B cell (primary cell): ENCODE measurements around the gene LIPC. TPM values are rescaled to one million over a fixed set of nuclear protein-coding genes. Genes with fewer than 3 reads are reported as not detected.
A peak's percentile ranks its signal among the peaks of the same experiment; 100 is the strongest.

Source experiments
- ATAC-seq: fragments of 200-7000 bp; cut with Tn5 transposase; one replicate; pipeline ENCODE4 v1.10.0; 2021; ENCODE audit warnings: low read depth, mild to moderate bottlenecking, moderate number of reproducible peaks, moderate library complexity
- CTCF ChIA-PET: fragments of 350-600 bp; sonication (Branson Sonifier 250); formaldehyde crosslinking; loops from one replicate; lab custom pipeline; 2021; ENCODE audit warnings: antibody characterized with exemption, inconsistent platforms; lab: Charles Lee
- POLR2A ChIA-PET: fragments of 350-600 bp; sonication (Branson Sonifier 250); formaldehyde crosslinking; loops from one replicate; lab custom pipeline; 2021; ENCODE audit warnings: antibody characterized with exemption; lab: Charles Lee
- DNase-seq: peaks from one replicate; pipeline ENCODE4 v3.0.0; 2013
- H2AFZ ChIP-seq: 2 replicates; pipeline ENCODE4 v1.6.1; 2012; ENCODE audit warnings: mild to moderate bottlenecking, low read depth, low read length; ENCODE audit not compliant: insufficient read depth, poor library complexity, severe bottlenecking
- H3K27ac ChIP-seq, 2 donors: 1 replicate in 1 of 2; 2 replicates in 1 of 2; pipeline ENCODE4 v1.5.1; 2012 to 2013; ENCODE audit warnings: low read length in 2 of 2, mild to moderate bottlenecking in 2 of 2, moderate library complexity in 1 of 2
- H3K27me3 ChIP-seq, 4 experiments: fragments of 200-600 bp in 1 of 4; sonication (generic) in 1 of 4; replicated peaks in 1 of 4; 1 replicate in 2 of 4; 2 replicates in 2 of 4; pipeline versions ENCODE4 v1.6.1 to v1.7.0; 2013 to 2016; ENCODE audit warnings: low read length in 3 of 4, mild to moderate bottlenecking in 2 of 4, mixed read lengths in 1 of 4, moderate library complexity in 1 of 4; ENCODE audit not compliant: insufficient read depth in 4 of 4, control insufficient read depth in 3 of 4; ENCODE audit errors: control extremely low read depth in 1 of 4
- H3K36me3 ChIP-seq, 2 experiments: replicated peaks in 1 of 2; 1 replicate in 1 of 2; 2 replicates in 1 of 2; pipeline versions ENCODE4 v1.6.1 to v1.7.1; 2013; ENCODE audit warnings: low read length in 1 of 2; ENCODE audit not compliant: insufficient read depth in 2 of 2, control insufficient read depth in 1 of 2; ENCODE audit errors: control extremely low read depth in 1 of 2, extremely low read depth in 1 of 2
- H3K4me1 ChIP-seq, 2 donors: fragments of 200-600 bp in 1 of 2; sonication (generic) in 1 of 2; 1 replicate in 1 of 2; 2 replicates in 1 of 2; pipeline versions ENCODE4 v1.5.1 to v1.6.1; 2013 to 2017; ENCODE audit warnings: low read length in 2 of 2; ENCODE audit not compliant: control insufficient read depth in 2 of 2, insufficient read depth in 2 of 2
- H3K4me2 ChIP-seq: replicated peaks from 2 replicates; pipeline ENCODE3; 2012; ENCODE audit warnings: mild to moderate bottlenecking, low read depth, low read length; ENCODE audit not compliant: poor library complexity, severe bottlenecking
- H3K4me3 ChIP-seq, 5 experiments: fragments of 200-600 bp in 1 of 5; sonication (generic) in 1 of 5; 1 replicate in 3 of 5; 2 replicates in 2 of 5; pipeline versions ENCODE4 v1.5.1 to v1.7.0; 2011 to 2016; ENCODE audit warnings: low read length in 4 of 5, mild to moderate bottlenecking in 4 of 5, low read depth in 2 of 5, control low read depth in 1 of 5, moderate library complexity in 1 of 5; ENCODE audit not compliant: insufficient read depth in 1 of 5; ENCODE audit errors: control extremely low read depth in 1 of 5, extremely low read depth in 1 of 5
- H3K79me2 ChIP-seq: fragments of 200-600 bp; sonication (generic); one replicate; pipeline ENCODE4 v1.6.0; 2016; ENCODE audit warnings: low read length; ENCODE audit not compliant: control insufficient read depth, insufficient read depth
- H3K9ac ChIP-seq: fragments of 200-600 bp; sonication (generic); 2 replicates; pipeline ENCODE4 v1.6.1; 2017; ENCODE audit warnings: mild to moderate bottlenecking, low read length, moderate library complexity
- H3K9me3 ChIP-seq, 3 donors: one replicate each; pipeline versions ENCODE4 v1.6.1 to v1.7.1; 2013; ENCODE audit warnings: low read length in 2 of 3; ENCODE audit not compliant: control insufficient read depth in 2 of 3, insufficient read depth in 1 of 3; ENCODE audit errors: control extremely low read depth in 1 of 3
- H4K20me1 ChIP-seq: 2 replicates; pipeline ENCODE4 v1.6.0; 2012; ENCODE audit warnings: mild to moderate bottlenecking, low read length; ENCODE audit not compliant: insufficient read depth, control insufficient read depth, poor library complexity, severe bottlenecking
- H3K27ac Mint-ChIP-seq: one replicate; pipeline ENCODE4 v1.8.0; 2021; ENCODE audit warnings: mixed read lengths
- H3K27me3 Mint-ChIP-seq: one replicate; pipeline ENCODE4 v1.8.0; 2021; ENCODE audit warnings: mixed read lengths
- H3K4me1 Mint-ChIP-seq: one replicate; pipeline ENCODE4 v1.8.0; 2021; ENCODE audit warnings: mixed read lengths
- H3K4me3 Mint-ChIP-seq: one replicate; pipeline ENCODE4 v1.8.0; 2021; ENCODE audit warnings: mixed read lengths
- H3K9me3 Mint-ChIP-seq: one replicate; pipeline ENCODE4 v1.8.0; 2022; ENCODE audit warnings: mixed read lengths; ENCODE audit not compliant: insufficient read depth
- EZH2 ChIP-seq: IDR thresholded peaks from 2 replicates; pipeline ENCODE4 v1.6.1; 2012; ENCODE audit warnings: borderline replicate concordance, low read depth, mild to moderate bottlenecking, moderate library complexity, low read length; ENCODE audit not compliant: insufficient read depth, poor library complexity, severe bottlenecking
- WGBS: methylation state at CpG from one replicate; pipeline ENCODE4 v1.1.5; 2013; ENCODE audit warnings: missing lambda C conversion rate; ENCODE audit not compliant: insufficient coverage; 5-methylcytosine and 5-hydroxymethylcytosine counted together
- intact Hi-C: fragments of 100-400 bp; cut with micrococcal nuclease; formaldehyde crosslinking; loops from one replicate; pipeline ENCODE4 v1.10.0; 2022
- polyA plus RNA-seq: library from polyadenylated mRNA; depleted of rRNA; stranded (reverse); fragments of >200 nt; gene quantifications from 2 replicates; pipeline ENCODE4 v1.2.3, GENCODE V29; 2012
- total RNA-seq, 2 donors: library from RNA; stranded (reverse); fragments of 120-200 nt in 1 of 2; gene quantifications; 1 replicate in 1 of 2; 2 replicates in 1 of 2; pipeline versions ENCODE4 v1.2.3 to v1.2.4, GENCODE V29; 2013 to 2022
- TF ChIP-seq, protein P1 (sequence below): fragments of 200-600 bp; IDR thresholded peaks from one replicate; pipeline ENCODE4 v1.8.0; 2022; ENCODE audit warnings: antibody characterized with exemption, mild to moderate bottlenecking

LIPC gene
- total and polyA plus RNA-seq, 2 donors (not counting 1 experiment from before 2014, with no cell fraction given) = not detected

DNA sequence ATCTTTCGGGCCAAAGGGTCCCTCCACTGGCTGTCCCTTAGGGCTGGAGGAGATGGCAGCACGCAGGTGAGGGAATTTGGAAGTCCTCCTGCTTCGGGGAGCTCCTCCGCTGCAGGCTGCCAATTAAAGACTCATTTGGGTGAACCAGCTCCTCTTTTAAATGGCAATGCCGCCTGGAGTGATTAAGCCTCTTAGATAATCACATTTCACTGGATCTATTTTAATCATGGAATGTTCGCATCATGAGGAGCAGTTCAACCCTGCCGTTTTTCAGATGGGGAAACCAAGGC is 117.9 kb downstream of the LIPC start:
- H3K27ac Mint-ChIP-seq = no peak overlapping the region
- Histone ChIP-seq H3K4me1 (peaks cover 0 to 4% of the 10 kb centered on the region in 2 donors), H2AFZ (no peak overlapping the region), H3K4me3 (no peak overlapping the region), H3K9me3 (no peaks in the 10 kb centered on the region), H4K20me1 (no peaks in the 10 kb centered on the region), H3K36me3 (no peaks in the 10 kb centered on the region), H3K27ac (no peak overlapping the region), H3K27me3 (peaks cover 0 to 6% (median 3%) of the 10 kb centered on the region in 4 experiments), H3K9ac (no peak overlapping the region), H3K79me2 (no peaks in the 10 kb centered on the region), H3K4me2 (no peak overlapping the region)
- H3K9me3 Mint-ChIP-seq = no peaks in the 10 kb centered on the region
- peaks cover 6% of the 10 kb centered on the region for H3K4me1 Mint-ChIP-seq
- 96% methylated on average over 4 of the region's 7 CpGs for WGBS
- no peak for DNase-seq
- intact Hi-C loops = no loop called here
- peaks cover 20% of the 10 kb centered on the region for H3K27me3 Mint-ChIP-seq
- ATAC-seq = no peak
- TF ChIP-seq, protein P1, sequence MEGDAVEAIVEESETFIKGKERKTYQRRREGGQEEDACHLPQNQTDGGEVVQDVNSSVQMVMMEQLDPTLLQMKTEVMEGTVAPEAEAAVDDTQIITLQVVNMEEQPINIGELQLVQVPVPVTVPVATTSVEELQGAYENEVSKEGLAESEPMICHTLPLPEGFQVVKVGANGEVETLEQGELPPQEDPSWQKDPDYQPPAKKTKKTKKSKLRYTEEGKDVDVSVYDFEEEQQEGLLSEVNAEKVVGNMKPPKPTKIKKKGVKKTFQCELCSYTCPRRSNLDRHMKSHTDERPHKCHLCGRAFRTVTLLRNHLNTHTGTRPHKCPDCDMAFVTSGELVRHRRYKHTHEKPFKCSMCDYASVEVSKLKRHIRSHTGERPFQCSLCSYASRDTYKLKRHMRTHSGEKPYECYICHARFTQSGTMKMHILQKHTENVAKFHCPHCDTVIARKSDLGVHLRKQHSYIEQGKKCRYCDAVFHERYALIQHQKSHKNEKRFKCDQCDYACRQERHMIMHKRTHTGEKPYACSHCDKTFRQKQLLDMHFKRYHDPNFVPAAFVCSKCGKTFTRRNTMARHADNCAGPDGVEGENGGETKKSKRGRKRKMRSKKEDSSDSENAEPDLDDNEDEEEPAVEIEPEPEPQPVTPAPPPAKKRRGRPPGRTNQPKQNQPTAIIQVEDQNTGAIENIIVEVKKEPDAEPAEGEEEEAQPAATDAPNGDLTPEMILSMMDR = no peak
- TF ChIP-seq EZH2 = no peak
- no peak overlapping the region for H3K4me3 Mint-ChIP-seq
- ChIA-PET POLR2A (no interaction called here), CTCF (no interaction called here)

DNA sequence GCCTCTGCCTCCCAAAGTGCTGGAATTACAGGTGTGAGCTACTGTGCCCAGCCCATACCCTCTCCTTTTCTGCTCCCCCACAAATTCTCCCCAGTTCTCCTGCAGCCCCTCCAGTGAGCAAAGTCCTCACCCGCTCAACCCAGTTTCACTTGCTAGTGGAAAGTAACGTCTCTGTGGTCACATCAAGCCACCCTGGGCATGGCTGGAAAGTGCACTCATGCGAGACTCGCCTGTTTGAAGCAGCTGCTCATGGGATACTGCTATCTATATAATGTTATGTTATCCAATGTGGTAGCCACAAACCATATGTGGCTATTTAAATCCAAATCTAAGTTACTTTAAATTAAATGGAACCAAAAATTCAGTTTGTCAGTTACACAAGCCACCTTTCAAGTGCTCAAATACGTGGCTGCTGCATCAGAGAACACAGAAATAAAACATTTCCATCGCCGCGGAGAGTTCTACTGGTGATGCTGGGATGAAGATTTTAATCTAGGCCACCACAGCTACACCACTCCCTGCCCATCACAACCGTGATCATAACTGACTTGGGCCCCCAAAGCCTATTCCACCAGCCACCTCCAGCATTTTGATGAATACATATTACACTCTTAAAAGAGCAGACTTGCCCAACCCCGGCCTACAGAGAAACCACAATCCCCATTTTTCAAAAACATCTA is 119.4 kb downstream of the LIPC start:
- Histone ChIP-seq H3K27ac (no peak overlapping the region), H4K20me1 (no peaks in the 10 kb centered on the region), H3K4me1 (peaks cover 0 to 4% of the 10 kb centered on the region in 2 donors), H2AFZ (peak overlapping the region; percentile 47), H3K4me2 (no peak overlapping the region), H3K27me3 (peaks cover 0 to 6% (median 3%) of the 10 kb centered on the region in 4 experiments), H3K9ac (no peak overlapping the region), H3K79me2 (no peaks in the 10 kb centered on the region), H3K4me3 (no peak overlapping the region), H3K9me3 (no peaks in the 10 kb centered on the region), H3K36me3 (no peaks in the 10 kb centered on the region)
- peaks cover 28% of the 10 kb centered on the region for H3K27me3 Mint-ChIP-seq
- no peak for ATAC-seq
- TF ChIP-seq, protein P1 = no peak
- TF ChIP-seq EZH2 = no peak
- CTCF ChIA-PET = no interaction called here
- no peak overlapping the region for H3K27ac Mint-ChIP-seq
- 0% methylated on average over 3 of the region's 10 CpGs for WGBS
- POLR2A ChIA-PET = no interaction called here
- intact Hi-C loops = no loop called here
- no peak for DNase-seq
- no peak overlapping the region for H3K4me3 Mint-ChIP-seq
- peaks cover 6% of the 10 kb centered on the region for H3K4me1 Mint-ChIP-seq
- H3K9me3 Mint-ChIP-seq = no peaks in the 10 kb centered on the region
